IPS DF 19.7 (cell line): Measurements from ENCODE around the gene PSMB7.

Source experiments
- DNase-seq: peaks from one replicate; pipeline ENCODE4 v3.0.0-alpha.2; 2013; ENCODE audit warnings: low read depth, low spot score

The PSMB7 gene

GRCh38 chr9:124384210-124384609 is 31.0 kb downstream of the PSMB7 start:
- no peak for DNase-seq

GRCh38 chr9:124381170-124381945 is 33.9 kb downstream of the PSMB7 start:
- no peak for DNase-seq

- no peak for DNase-seq
These were observed 37.5 kb downstream of the PSMB7 start for GRCh38 chr9:124377551-124378406.

- no peak for DNase-seq
These were observed 38.9 kb downstream of the PSMB7 start for GRCh38 chr9:124376329-124376728.

GRCh38 chr9:124375726-124376125 is 39.5 kb downstream of the PSMB7 start:
- DNase-seq, result no peak

GRCh38 chr9:124373851-124374250 is 41.4 kb downstream of the PSMB7 start:
- no peak for DNase-seq

- no peak for DNase-seq
These were observed 41.9 kb downstream of the PSMB7 start for GRCh38 chr9:124373386-124373785.

GRCh38 chr9:124372038-124372437 is 43.2 kb downstream of the PSMB7 start:
- DNase-seq, result no peak

GRCh38 chr9:124370896-124371582 is 44.2 kb downstream of the PSMB7 start:
- no peak for DNase-seq

- no peak for DNase-seq
These were observed 45.9 kb downstream of the PSMB7 start for GRCh38 chr9:124369231-124369797.

GRCh38 chr9:124368692-124369091 is 46.5 kb downstream of the PSMB7 start:
- DNase-seq, result no peak

GRCh38 chr9:124366476-124367220 is 48.6 kb downstream of the PSMB7 start:
- no peak for DNase-seq

GRCh38 chr9:124365036-124365435 is 50.2 kb downstream of the PSMB7 start:
- DNase-seq, result no peak

- no peak for DNase-seq
These were observed 51.1 kb downstream of the PSMB7 start for GRCh38 chr9:124364141-124364540.

- no peak for DNase-seq
These were observed 51.7 kb downstream of the PSMB7 start for GRCh38 chr9:124363326-124364096.

- DNase-seq, result no peak
These were observed 54.1 kb downstream of the PSMB7 start for GRCh38 chr9:124361128-124361527.

- no peak for DNase-seq
These were observed 55.2 kb downstream of the PSMB7 start for GRCh38 chr9:124359855-124360678.

- DNase-seq, result no peak
These were observed 55.8 kb downstream of the PSMB7 start for GRCh38 chr9:124359426-124359825.

- no peak for DNase-seq
These were observed 56.6 kb downstream of the PSMB7 start for GRCh38 chr9:124358631-124359030.
